ENCODE results near the gene DECR2. TPM values are rescaled to one million over a fixed set of nuclear protein-coding genes. Genes with fewer than 3 reads are reported as not detected.
"Not testable (repeated sequence)": the region's sequence is repeated elsewhere in the genome, so short reads cannot be mapped to it uniquely, and the experiment has no call there.

Gene DECR2
- total RNA-seq, 1 donor from 2014 or later, result 15.1 TPM

- Histone ChIP-seq H3K27me3 (ENCODE audit: control insufficient read depth, insufficient read depth, low read length) (no peaks in the 10 kb centered on the region), H3K36me3 (ENCODE audit: control insufficient read depth, insufficient read depth, low read length) (no peaks in the 10 kb centered on the region), H3K4me3 (ENCODE audit: low read depth, low read length) (no peak overlapping the region)
- TF ChIP-seq CTCF (IDR thresholded peaks at IDR 0.05; ENCODE audit: insufficient read depth, low read length, poor library complexity, severe bottlenecking), result no peak
- no peak for DNase-seq (ENCODE audit: low read depth)
Measured at GRCh38 chr16:411576-412265, 10.0 kb downstream of the DECR2 start.

- no peak for TF ChIP-seq CTCF (IDR thresholded peaks at IDR 0.05; ENCODE audit: insufficient read depth, low read length, poor library complexity, severe bottlenecking)
- no peak overlapping the region for H3K4me3 ChIP-seq (ENCODE audit: low read depth, low read length)
- H3K36me3 ChIP-seq (ENCODE audit: control insufficient read depth, insufficient read depth, low read length), result no peaks in the 10 kb centered on the region
- no peaks in the 10 kb centered on the region for H3K27me3 ChIP-seq (ENCODE audit: control insufficient read depth, insufficient read depth, low read length)
- DNase-seq (ENCODE audit: low read depth), result no peak
Measured at GRCh38 chr16:414395-415169, 12.9 kb downstream of the DECR2 start.

- not testable (repeated sequence) for H3K27me3 ChIP-seq (ENCODE audit: control insufficient read depth, insufficient read depth, low read length); DNase-seq (ENCODE audit: low read depth); H3K4me3 ChIP-seq (ENCODE audit: low read depth, low read length); H3K36me3 ChIP-seq (ENCODE audit: control insufficient read depth, insufficient read depth, low read length)
Measured at GRCh38 chr16:415170-415498, 13.4 kb downstream of the DECR2 start.

- DNase-seq (ENCODE audit: low read depth); H3K4me3 ChIP-seq (ENCODE audit: low read depth, low read length); H3K36me3 ChIP-seq (ENCODE audit: control insufficient read depth, insufficient read depth, low read length); H3K27me3 ChIP-seq (ENCODE audit: control insufficient read depth, insufficient read depth, low read length): not testable (repeated sequence)
Measured at GRCh38 chr16:422179-422578, 20.5 kb downstream of the DECR2 start.

- peak; percentile 81 for DNase-seq (ENCODE audit: low read depth)
- Histone ChIP-seq H3K36me3 (ENCODE audit: control insufficient read depth, insufficient read depth, low read length) (peaks cover 2% of the 10 kb centered on the region), H3K27me3 (ENCODE audit: control insufficient read depth, insufficient read depth, low read length) (no peaks in the 10 kb centered on the region), H3K4me3 (ENCODE audit: low read depth, low read length) (no peak overlapping the region)
- no peak for TF ChIP-seq CTCF (IDR thresholded peaks at IDR 0.05; ENCODE audit: insufficient read depth, low read length, poor library complexity, severe bottlenecking)
Measured at GRCh38 chr16:424033-424622, 22.4 kb downstream of the DECR2 start.

- no peak for TF ChIP-seq CTCF (IDR thresholded peaks at IDR 0.05; ENCODE audit: insufficient read depth, low read length, poor library complexity, severe bottlenecking)
- peaks cover 2% of the 10 kb centered on the region for H3K36me3 ChIP-seq (ENCODE audit: control insufficient read depth, insufficient read depth, low read length)
- H3K4me3 ChIP-seq (ENCODE audit: low read depth, low read length), result peak overlapping the region; percentile 61
- H3K27me3 ChIP-seq (ENCODE audit: control insufficient read depth, insufficient read depth, low read length), result no peaks in the 10 kb centered on the region
- DNase-seq (ENCODE audit: low read depth), result no peak
Measured at GRCh38 chr16:424623-425081, 23.0 kb downstream of the DECR2 start.

Measured in kidney epithelial cell (primary cell).